ENCODE data around the gene SOWAHA. TPM values are rescaled to one million over a fixed set of nuclear protein-coding genes. Genes with fewer than 3 reads are reported as not detected.

The SOWAHA gene
- total RNA-seq, 1 donor from 2014 or later, result not detected

- no peak for DNase-seq (ENCODE audit: low read depth, low spot score)
Observed at GRCh38 chr5:132807163-132807838, 5.8 kb upstream of the SOWAHA start.

DNA sequence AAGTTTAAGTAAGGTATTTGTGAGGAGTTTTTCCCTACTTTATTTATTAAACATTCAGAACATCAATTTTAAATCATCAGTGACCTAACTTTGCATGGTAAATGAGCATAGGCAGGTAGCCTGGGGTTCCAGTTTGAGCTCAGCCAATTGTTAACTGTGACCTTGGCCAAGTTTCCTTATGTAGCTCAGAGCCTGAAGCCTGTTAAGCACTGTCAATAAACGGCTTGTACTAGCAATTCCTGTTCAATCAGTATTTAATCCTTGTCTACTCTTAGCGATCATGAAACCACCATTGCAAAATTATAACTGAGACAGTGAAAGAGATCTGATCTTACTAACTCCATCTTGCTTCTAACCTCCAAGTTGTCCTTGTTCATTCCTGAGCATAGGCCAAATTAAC is 4.7 kb upstream of the SOWAHA start:
- no peak for DNase-seq (ENCODE audit: low read depth, low spot score)

- no peak for DNase-seq (ENCODE audit: low read depth, low spot score)
Observed at GRCh38 chr5:132808866-132809265, 4.2 kb upstream of the SOWAHA start.

- DNase-seq (ENCODE audit: low read depth, low spot score), result no peak
Observed at GRCh38 chr5:132810605-132811004, 2.5 kb upstream of the SOWAHA start.

GRCh38 chr5:132812123-132812765 is 858 bp upstream of the SOWAHA start:
- DNase-seq (ENCODE audit: low read depth, low spot score), result no peak

DNA sequence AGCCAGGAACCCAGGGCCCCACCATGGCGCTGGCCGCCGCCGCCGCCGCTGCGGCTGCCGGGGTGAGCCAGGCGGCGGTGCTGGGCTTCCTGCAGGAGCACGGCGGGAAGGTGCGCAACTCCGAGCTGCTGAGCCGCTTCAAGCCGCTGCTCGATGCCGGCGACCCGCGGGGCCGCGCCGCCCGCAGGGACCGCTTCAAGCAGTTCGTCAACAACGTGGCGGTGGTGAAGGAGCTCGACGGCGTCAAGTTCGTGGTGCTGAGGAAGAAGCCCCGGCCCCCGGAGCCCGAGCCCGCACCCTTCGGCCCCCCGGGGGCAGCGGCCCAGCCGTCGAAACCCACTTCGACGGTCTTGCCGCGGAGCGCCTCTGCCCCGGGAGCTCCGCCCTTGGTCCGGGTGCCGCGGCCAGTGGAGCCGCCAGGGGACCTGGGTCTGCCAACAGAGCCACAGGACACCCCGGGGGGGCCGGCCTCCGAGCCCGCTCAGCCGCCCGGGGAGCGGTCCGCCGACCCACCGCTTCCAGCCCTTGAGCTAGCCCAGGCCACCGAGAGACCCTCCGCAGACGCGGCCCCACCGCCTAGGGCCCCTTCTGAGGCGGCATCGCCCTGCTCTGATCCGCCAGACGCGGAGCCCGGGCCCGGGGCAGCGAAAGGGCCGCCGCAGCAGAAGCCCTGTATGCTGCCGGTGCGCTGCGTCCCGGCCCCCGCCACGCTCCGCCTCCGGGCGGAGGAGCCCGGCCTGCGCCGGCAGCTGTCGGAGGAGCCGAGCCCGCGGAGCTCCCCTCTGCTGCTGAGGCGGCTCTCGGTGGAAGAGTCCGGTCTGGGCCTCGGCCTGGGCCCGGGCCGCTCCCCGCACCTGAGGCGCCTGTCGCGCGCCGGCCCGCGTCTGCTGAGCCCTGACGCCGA is 749 bp downstream of the SOWAHA start:
- no peak for DNase-seq (ENCODE audit: low read depth, low spot score)

GRCh38 chr5:132814503-132815294 is 1.6 kb downstream of the SOWAHA start:
- no peak for DNase-seq (ENCODE audit: low read depth, low spot score)

- DNase-seq (ENCODE audit: low read depth, low spot score), result no peak
Observed at GRCh38 chr5:132815454-132815853, 2.4 kb downstream of the SOWAHA start.

DNA sequence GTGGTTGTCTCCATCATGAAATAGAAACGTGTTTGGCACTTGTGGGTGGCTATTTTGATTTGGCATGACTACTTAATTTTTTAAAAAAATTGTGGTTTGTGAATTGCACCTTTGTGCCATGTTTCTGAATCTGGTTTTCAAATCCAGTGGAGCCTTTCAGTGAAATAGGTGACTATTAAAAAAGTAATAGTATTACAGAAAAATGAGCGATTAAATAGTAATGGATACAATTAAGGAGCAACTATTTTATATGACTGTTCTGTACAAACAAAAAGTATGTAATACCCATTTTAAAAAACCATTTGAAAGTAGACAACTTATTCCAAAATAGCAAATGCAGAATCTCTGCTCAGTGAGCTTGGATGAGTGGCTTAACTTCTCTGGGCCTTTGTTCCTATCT is 3.0 kb downstream of the SOWAHA start:
- no peak for DNase-seq (ENCODE audit: low read depth, low spot score)

DNA sequence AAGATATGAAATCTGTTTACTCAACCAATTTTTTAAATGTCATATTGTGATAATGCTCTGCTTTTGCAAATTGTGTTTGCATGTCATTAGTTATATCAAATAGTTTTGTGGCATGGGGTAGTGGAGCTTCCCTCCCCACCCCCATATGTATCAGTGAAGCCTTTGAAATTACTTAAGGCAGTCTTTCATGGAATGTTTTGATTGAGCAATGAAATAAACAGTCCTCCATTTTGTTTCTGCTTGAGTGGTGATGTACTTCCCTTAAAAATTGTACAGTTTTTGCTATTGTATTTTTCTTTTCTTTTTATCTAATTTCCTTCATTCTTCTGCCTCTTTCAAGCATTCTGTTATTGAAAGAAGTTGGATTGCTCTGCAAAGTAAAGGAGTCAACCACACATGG is 3.5 kb downstream of the SOWAHA start:
- DNase-seq (ENCODE audit: low read depth, low spot score), result no peak

DNA sequence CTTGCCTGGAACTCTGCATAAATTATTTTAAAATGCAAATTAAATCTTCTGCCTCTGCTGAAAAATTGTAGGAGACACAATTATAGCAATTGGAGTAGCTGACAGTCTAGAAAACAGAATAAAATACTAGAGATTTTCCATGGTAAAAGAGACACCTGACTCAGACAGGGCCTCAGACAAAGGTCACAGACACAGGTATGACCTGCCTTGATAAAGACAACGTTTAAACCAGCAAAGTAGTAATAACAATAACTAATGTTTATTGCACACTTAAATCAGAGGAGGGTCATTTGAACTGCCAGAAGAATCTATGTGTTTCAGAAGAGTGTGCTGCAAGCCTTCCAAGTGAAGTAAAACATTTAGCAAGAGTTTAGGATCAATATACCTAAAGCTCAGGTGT is 3.9 kb downstream of the SOWAHA start:
- no peak for DNase-seq (ENCODE audit: low read depth, low spot score)

GRCh38 chr5:132819468-132819867 is 6.4 kb downstream of the SOWAHA start:
- DNase-seq (ENCODE audit: low read depth, low spot score), result no peak

- peak; percentile 69 for DNase-seq (ENCODE audit: low read depth, low spot score)
Observed at GRCh38 chr5:132820162-132820754, 7.2 kb downstream of the SOWAHA start.

GRCh38 chr5:132821350-132821749 is 8.2 kb downstream of the SOWAHA start:
- DNase-seq (ENCODE audit: low read depth, low spot score), result no peak

GRCh38 chr5:132821791-132822190 is 8.7 kb downstream of the SOWAHA start:
- no peak for DNase-seq (ENCODE audit: low read depth, low spot score)

- no peak for DNase-seq (ENCODE audit: low read depth, low spot score)
Observed at GRCh38 chr5:132822650-132823480, 9.8 kb downstream of the SOWAHA start.

- DNase-seq (ENCODE audit: low read depth, low spot score), result no peak
Observed at GRCh38 chr5:132823481-132824050, 10.5 kb downstream of the SOWAHA start.

DNA sequence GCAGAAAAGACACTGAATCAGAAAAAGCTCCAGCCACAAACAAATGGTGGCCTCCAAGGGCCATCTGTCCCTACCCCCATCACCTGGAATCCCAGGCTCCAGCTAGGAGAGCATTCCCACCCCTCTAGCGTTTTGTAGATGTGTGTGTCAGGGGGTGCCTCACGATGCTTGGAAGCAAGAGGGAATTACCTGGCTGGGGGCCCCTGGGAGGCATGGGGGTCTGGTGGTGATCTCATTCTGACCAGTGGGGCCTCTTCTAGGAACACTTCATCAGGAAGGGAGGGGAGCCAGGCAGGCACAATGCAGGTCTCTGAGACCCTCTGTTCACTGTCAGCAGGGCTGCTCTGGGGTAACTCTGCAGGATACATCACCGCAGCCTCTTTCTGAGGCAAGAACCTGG is 11.3 kb downstream of the SOWAHA start:
- no peak for DNase-seq (ENCODE audit: low read depth, low spot score)

DNA sequence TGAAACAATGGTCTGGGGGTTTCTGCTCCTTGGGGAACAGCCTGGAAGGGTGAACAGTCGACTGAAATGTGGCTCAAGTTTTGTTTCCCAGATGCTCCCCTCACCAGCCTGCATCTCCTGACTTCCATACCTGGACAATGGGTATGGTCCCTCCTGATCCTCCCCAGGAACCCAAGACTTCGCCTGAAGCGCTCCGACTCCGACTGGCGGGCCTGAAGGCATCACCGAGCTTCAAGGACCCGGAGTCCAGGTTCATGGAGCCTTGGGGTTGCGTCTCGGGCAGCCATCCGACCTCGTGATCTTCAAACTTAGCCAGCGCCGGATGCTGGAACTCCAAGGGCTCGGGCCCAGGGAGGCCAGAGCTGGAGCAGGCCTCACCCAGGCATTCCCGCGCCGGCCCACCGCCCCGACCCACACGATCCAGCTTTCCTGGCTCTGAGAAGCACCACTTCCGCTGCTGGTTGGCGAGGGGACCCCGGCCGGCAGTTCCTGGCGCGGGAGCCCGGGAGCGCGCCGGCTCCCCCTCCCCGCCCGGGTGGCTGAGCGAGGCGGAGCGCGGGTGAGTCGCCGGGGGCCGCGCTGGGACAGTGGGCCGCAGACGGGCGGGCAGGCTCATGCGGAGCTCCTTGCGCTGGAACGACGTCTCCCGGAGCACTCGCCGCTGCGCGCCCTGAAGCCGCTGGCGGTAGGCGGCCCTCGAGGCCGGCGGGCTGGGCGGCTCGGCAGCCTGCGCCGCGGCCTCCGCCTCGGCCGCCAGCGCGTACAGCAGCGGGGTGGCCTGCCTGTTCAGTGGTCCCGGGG is 12.1 kb downstream of the SOWAHA start:
- no peak for DNase-seq (ENCODE audit: low read depth, low spot score)

All from pulmonary artery endothelial cell (primary cell).